Activated T-cell treated with anti-CD3 and anti-CD28 coated beads for 4 hours (primary cell): ENCODE results near the gene PTGER4.
"Not testable (repeated sequence)": the region's sequence is repeated elsewhere in the genome, so short reads cannot be mapped to it uniquely, and the experiment has no call there.

Source experiments
- DNase-seq: peaks from one replicate; pipeline ENCODE4 v3.0.0-alpha.2; 2020

PTGER4 gene

GRCh38 chr5:40679913-40680681 is at the start of gene PTGER4:
PTGER4 (plus strand) TSS chr5:40679915; CDS start chr5:40680994, 1,079 bp downstream.
- no peak for DNase-seq

DNA sequence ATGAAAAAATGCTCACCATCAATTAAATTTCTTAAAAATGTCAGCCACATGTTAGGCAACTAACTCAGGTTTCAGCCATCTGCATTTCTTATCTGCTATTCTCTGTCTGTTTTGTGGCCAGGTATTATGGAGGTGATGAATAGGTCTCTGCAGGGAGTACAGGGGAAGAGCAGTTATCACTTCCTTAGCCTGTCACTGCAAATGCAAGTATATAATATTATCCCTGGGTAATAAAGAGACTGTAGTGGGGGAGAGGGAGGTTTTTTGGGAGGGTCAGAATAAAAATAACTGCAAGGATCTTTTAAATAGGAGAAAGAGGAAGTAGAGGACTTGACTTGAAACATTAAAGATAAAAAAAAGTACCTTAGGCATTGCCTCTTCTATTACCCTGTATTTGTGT is 49.6 kb upstream of the PTGER4 start:
- DNase-seq: no peak

GRCh38 chr5:40631236-40631635 is 48.5 kb upstream of the PTGER4 start:
- no peak for DNase-seq

DNA sequence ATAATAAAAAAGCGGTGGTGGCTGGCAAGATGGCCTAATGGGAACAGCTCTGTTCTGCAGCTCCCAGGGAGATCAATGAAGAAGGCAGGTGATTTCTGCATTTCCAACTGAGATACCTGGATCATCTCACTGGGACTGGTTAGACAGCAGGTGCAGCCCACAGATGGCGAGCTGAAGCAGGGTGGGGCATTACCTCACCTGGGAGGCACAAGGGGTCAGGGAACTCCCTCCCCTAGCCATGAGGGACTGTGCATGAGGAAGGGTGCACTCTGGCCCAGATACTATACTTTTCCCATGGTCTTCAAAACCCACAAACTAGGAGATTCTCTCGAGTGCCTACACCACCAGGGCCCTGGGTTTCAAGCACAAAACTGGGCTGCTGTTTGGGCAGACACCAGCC is 45.6 kb upstream of the PTGER4 start:
- DNase-seq: no peak

GRCh38 chr5:40634593-40634992 is 45.1 kb upstream of the PTGER4 start:
- no peak for DNase-seq

- DNase-seq: not testable (repeated sequence)
These were observed 40.2 kb upstream of the PTGER4 start for GRCh38 chr5:40639531-40639930.

DNA sequence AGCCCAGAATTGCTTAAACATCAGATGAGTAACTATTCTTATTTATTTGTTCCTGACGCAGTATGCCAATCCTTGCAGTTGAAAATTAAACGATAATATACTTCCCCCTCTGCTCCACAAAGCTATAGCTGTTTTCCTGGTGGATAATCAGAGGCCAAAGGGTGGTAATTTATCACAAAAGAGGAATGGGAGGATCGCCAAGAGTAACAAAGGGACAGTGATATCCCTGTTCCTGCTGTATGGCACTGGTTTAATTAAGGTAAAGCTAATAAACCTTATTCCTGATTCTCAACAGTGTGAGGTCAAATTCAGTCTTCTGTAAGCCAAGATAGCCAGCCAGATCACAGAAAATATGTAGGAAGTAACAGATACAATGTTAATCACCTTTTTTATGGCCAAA is 33.4 kb upstream of the PTGER4 start:
- DNase-seq: no peak

DNA sequence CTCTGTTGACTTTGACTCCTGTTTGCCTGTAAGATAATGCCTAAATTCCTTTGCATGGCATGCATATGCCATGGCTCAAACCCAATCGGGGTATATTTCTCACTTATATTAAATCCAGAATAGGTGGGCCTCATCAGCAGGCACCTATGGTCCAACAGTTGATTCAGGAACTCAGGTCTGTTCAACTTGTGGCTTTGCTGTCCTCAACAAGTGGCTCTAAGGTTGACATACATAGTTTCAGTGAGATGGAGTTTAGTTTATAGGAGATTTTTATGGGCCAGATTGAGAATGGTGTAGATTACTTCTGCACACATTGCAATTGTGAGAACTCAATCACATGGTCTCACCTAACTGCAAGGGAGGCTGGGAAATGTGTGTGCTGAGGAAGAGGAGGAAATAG is 31.6 kb upstream of the PTGER4 start:
- no peak for DNase-seq

DNA sequence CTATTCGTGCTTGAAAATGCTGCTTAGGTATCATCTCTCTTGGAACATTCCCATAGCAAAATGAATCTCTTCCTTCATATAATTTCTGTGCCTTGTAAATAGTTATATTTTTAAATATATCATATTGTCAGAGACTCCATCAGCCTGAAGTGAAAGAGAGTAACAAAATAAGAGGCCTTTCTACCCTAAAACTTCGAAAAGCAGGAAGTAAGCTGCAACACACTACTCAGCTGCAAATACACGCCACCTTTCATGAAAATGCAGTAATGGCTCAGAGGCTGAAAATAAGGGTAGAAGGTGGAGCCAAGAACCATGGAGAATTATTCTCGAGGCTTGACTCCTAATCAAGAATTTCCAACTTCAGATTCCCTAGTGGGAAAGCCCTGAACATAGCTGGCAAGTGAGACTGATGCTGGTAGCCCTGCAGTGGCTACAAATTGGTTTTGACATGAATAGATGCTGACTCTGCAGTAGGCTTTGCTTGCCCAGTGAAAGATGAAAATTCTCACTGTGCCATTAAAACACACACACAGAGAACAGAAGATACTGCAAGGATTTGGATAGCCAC is 30.2 kb upstream of the PTGER4 start:
- no peak for DNase-seq

GRCh38 chr5:40651201-40651600 is 28.5 kb upstream of the PTGER4 start:
- DNase-seq: no peak

- no peak for DNase-seq
These were observed 27.1 kb upstream of the PTGER4 start for GRCh38 chr5:40652441-40653220.

DNA sequence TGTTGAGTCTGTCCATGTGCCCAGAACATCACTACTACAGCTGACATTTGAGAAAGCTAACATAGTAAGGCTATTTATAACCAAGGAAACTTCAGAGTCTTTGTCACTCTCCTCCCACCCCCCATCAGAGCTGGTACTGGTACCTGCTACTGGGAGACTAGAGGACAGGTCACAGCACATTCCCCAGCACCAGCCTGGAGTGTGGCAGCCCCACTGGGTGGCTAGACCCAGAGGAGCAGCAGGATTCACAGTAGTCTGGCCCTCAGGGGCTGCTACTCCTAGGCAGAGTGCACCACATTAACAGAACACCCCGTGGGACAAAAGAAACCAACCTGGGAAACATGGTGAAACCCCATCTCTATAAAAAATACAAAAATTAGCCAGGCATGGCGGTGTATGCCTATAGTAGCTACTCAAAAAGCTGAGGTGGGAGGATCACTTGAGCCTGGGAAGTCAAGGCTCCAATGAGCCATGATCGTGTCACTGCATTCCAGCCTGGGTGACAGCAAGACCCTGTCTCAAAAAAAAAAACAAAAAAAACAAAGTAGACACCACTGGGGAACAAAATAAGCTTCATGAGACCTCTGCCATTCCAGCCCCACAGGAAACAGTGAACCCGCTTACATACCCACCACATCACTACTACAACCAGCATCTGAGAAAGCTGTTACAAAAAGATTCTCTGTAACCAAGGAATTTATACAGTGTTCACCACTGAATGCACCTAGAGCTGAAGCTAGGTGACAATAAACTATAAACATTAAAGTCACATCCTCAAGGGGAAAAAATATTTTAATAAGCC is 26.3 kb upstream of the PTGER4 start:
- no peak for DNase-seq

DNA sequence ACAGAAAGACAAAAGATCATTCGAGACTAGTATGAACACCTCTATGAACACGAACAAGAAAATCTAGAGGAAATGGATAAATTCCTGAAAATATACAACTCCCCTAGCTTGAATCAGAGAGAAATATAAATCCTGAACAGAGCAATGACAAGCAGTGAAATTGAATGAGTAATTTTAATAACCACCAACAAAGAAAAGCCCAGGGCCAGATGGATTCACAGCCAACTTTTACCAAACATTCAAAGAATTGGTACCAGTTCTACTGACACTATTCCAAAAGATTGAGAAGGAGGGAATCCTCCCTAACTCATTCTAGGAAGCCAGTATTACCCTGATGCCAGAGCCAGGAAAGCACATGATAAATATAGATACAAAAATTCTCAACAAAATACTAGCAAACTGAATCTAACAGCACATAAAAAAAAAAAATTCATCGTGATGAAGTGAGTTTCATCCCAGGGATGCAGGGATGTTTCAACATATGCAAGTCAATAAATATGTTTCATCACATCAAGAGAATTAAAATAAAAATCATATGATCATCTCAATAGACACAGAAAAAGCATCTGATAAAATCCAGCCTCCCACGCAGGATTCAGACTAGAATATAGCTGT is 25.2 kb upstream of the PTGER4 start:
- DNase-seq: no peak

DNA sequence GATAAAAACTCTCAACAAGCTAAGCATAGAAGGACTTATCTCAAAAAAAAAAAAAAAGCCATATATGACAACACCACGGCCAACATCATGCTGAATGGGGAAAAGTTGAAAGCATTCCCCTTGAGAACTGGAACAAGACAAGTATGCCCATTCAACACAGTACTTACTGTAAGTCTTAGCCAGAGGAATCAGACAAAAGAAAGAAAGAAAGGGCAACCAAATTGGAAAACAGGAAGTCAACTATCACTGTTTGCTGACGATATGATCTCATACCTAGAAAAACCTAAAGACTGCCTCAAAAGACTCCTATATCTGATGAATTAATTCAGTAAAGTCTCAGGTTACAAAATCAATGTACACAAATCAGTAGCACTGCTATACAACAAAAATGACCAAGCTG is 24.6 kb upstream of the PTGER4 start:
- no peak for DNase-seq

DNA sequence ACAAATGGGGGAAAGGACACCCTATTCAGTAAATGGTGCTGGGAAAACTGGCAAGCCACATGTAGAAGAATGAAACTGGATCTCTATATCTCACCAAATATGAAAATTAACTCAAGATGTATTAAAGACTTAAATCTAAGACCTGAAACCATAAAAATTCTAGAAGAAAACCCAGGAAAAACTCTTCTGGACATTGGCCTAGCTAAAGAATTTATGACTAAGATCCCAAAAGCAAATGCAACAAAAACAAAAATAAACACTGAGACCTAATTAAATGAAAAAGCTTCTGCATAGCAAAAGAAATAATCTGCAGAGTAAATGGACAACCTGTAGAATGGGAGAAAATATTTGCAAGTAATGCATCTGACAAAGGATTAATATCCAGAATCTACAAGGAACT is 23.6 kb upstream of the PTGER4 start:
- DNase-seq: not testable (repeated sequence)

- no peak for DNase-seq
These were observed 22.9 kb upstream of the PTGER4 start for GRCh38 chr5:40656766-40657165.

DNA sequence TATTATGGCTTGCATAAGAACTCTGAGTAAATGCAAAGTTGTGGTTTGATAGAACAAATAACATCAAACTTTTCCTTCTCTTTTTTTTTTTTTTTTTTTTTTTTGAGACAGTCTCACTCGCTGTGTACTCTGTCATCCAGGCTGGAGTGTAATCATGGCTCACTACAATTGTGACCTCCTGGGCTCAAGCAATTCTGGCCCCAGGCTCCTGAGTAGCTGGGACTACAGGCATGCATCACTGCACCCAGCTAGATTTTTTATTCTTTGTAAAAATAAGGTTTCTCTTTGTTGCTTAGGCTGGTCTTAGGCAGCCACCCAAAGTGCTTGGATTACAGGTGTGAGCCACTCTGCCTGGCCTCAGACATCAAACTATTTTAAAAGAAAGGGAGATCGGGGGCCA is 19.0 kb upstream of the PTGER4 start:
- no peak for DNase-seq

DNA sequence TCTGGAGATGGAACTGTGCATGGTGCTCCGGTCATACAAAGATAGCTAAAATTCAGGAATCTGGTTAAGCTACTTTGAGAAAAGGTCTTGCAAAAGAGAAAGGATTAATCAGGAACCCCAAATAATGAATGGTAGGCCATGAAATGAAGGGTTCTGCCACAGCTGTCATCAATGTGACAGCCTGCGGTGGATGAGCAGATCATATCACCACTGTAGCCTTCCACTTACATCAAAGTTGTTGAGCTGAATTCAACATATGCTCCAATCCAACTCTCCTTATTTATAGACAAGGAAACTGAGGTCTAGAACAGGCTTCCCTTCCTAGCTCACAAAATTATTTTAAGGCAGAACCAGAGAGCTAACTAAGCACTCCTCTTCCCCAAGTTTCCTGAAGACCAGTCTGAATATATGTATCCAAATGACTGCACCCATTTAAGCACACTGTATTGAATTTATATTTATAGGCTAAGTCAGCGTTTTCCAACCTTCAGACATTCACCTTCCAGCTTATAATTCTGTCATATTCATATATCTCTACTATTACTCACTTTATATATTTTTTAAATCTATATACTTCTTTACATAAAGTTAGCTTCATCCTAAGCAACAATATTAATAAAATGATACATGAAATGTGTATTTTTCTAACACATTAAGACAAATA is 13.9 kb upstream of the PTGER4 start:
- DNase-seq: no peak

- no peak for DNase-seq
These were observed 13.1 kb upstream of the PTGER4 start for GRCh38 chr5:40666657-40667056.

- no peak for DNase-seq
These were observed 12.5 kb upstream of the PTGER4 start for GRCh38 chr5:40667161-40667663.

- no peak for DNase-seq
These were observed 9.9 kb upstream of the PTGER4 start for GRCh38 chr5:40669606-40670390.
